ENCODE measurements around the gene TMEM9B. TPM values are rescaled to one million over a fixed set of nuclear protein-coding genes. Genes with fewer than 3 reads are reported as not detected.
"Not testable (repeated sequence)": the region's sequence is repeated elsewhere in the genome, so short reads cannot be mapped to it uniquely, and the experiment has no call there.

The TMEM9B gene
- total RNA-seq, 6 experiments from 2014 or later = 15.5 to 33.6 (median 19.8) TPM

- ATAC-seq = no peak
Observed at GRCh38 chr11:8983552-8983951, 19.3 kb upstream of the TMEM9B start.

GRCh38 chr11:8980485-8980884 lies 16.2 kb upstream of the TMEM9B start:
- no peak overlapping the region for H3K27ac ChIP-seq
- H3K4me1 ChIP-seq = no peaks in the 10 kb centered on the region
- 71% methylated on average over 3 of the region's 3 CpGs for WGBS (ENCODE audit: insufficient coverage, low coverage, low lambda C conversion rate, missing lambda C conversion rate)
- H3K36me3 ChIP-seq = no peaks in the 10 kb centered on the region
- DNase-seq (no peak), ATAC-seq (no peak)
- no peaks in the 10 kb centered on the region for H3K9me3 ChIP-seq
- no peak overlapping the region for H3K4me3 ChIP-seq
- no peaks in the 10 kb centered on the region for H3K27me3 ChIP-seq
- TF ChIP-seq POLR2A (IDR thresholded peaks at IDR 0.05) (no peak), CTCF (IDR thresholded peaks at IDR 0.05) (no peak)
- intact Hi-C loops (cut with DNase I) = no loop called here

More at GRCh38 chr11:8983552-8983951, 19.3 kb upstream of the TMEM9B start:
- Histone ChIP-seq H3K36me3 (no peaks in the 10 kb centered on the region), H3K4me3 (no peak overlapping the region), H3K27ac (no peak overlapping the region), H3K27me3 (no peaks in the 10 kb centered on the region), H3K4me1 (no peaks in the 10 kb centered on the region), H3K9me3 (no peaks in the 10 kb centered on the region)
- TF ChIP-seq POLR2A (IDR thresholded peaks at IDR 0.05) = no peak
- no peak for TF ChIP-seq CTCF (IDR thresholded peaks at IDR 0.05)
- WGBS (ENCODE audit: insufficient coverage, low coverage, low lambda C conversion rate, missing lambda C conversion rate) = 71% methylated on average over 2 of the region's 2 CpGs
- intact Hi-C loops (cut with DNase I) = no loop called here
- no peak for DNase-seq

- ATAC-seq; H3K9me3 ChIP-seq; H3K4me1 ChIP-seq; intact Hi-C loops (cut with DNase I); H3K4me3 ChIP-seq; H3K36me3 ChIP-seq; DNase-seq; H3K27ac ChIP-seq; H3K27me3 ChIP-seq: not testable (repeated sequence)
- 94% methylated on average over 4 of the region's 7 CpGs for WGBS (ENCODE audit: insufficient coverage, low coverage, low lambda C conversion rate, missing lambda C conversion rate)
Observed at GRCh38 chr11:8979365-8979764, 15.1 kb upstream of the TMEM9B start.

- Histone ChIP-seq H3K36me3 (no peaks in the 10 kb centered on the region), H3K4me1 (no peaks in the 10 kb centered on the region), H3K9me3 (no peaks in the 10 kb centered on the region), H3K27ac (no peak overlapping the region), H3K4me3 (no peak overlapping the region), H3K27me3 (no peaks in the 10 kb centered on the region)
- 71% methylated on average over 3 of the region's 3 CpGs for WGBS (ENCODE audit: insufficient coverage, low coverage, low lambda C conversion rate, missing lambda C conversion rate)
- TF ChIP-seq CTCF (IDR thresholded peaks at IDR 0.05) = no peak
- no peak for TF ChIP-seq POLR2A (IDR thresholded peaks at IDR 0.05)
- no peak for DNase-seq
- ATAC-seq = no peak
- intact Hi-C loops (cut with DNase I) = no loop called here
Observed at GRCh38 chr11:8973121-8973520, 8.9 kb upstream of the TMEM9B start.

DNA sequence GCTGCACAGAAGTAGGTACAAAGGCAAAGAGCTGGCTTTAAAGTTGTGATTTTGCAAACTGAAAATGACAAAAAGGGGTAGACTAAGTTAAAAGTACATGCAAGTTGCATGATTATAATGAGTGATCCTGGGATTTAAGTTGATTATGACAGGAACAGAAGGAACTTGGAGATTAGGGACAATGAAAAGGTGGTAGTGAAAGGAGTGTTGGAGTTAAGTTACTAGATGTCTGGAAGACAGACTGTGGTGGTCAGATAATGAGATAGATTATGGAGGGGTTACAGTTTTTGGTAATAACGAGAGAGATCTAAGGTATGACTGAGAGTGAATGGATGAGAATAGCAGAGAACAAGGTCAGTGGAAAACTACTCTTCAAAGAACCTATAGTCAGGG lies 7.7 kb upstream of the TMEM9B start:
- intact Hi-C loops (cut with DNase I) = no loop called here
- no peak overlapping the region for H3K27ac ChIP-seq
- H3K4me3 ChIP-seq = no peak overlapping the region
- ATAC-seq (no peak), DNase-seq (no peak)
- H3K9me3 ChIP-seq = no peaks in the 10 kb centered on the region
- 81% methylated on average over 1 of the region's 1 CpG for WGBS (ENCODE audit: insufficient coverage, low coverage, low lambda C conversion rate, missing lambda C conversion rate)
- no peaks in the 10 kb centered on the region for H3K27me3 ChIP-seq
- TF ChIP-seq CTCF (IDR thresholded peaks at IDR 0.05) (no peak), POLR2A (IDR thresholded peaks at IDR 0.05) (no peak)
- H3K36me3 ChIP-seq = no peaks in the 10 kb centered on the region
- no peaks in the 10 kb centered on the region for H3K4me1 ChIP-seq

All from right lobe of liver (tissue), 6 donors.